NB4 (cell line): ENCODE measurements around the gene LTBP1.

Experiments
- CTCF ChIP-seq: IDR thresholded peaks from one replicate; pipeline ENCODE4 v1.5.1; 2012; ENCODE audit warnings: low read depth, low read length
- MYC ChIP-seq: IDR thresholded peaks from 2 replicates; pipeline ENCODE4 v1.6.1; 2011; ENCODE audit warnings: low read depth, low read length
- POLR2A ChIP-seq: IDR thresholded peaks from 2 replicates; pipeline ENCODE4 v1.6.1; 2011; ENCODE audit warnings: mild to moderate bottlenecking; ENCODE audit not compliant: insufficient read length; ENCODE audit errors: extremely low read depth
- TF ChIP-seq, protein P1 (sequence below): IDR thresholded peaks from 2 replicates; pipeline ENCODE4 v1.6.1; 2011; ENCODE audit warnings: low read depth, low read length

DNA sequence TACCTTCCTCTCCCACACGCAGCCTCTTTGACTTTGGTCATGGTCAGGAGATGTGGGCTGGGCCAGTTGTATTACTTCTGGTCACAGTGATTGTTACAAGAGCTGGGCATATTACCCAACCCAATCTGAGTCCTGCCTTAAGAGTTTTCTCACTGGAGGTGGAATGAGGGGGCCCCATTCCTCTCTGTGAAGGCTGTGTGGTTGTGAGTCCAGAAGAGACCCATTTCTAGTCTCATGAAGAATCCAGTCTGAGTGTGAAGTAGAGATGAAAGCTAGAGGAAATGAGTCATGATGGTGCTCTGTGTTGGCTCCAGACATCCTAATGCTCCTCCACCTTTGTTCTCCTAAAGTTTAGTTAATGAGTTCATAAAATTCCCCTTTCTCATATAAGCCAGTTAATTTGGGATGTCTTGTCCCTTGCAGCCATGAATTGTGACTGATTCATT, 478.9 kb downstream of the LTBP1 start:
- TF ChIP-seq CTCF: no peak
- TF ChIP-seq POLR2A: no peak
- no peak for TF ChIP-seq MYC
- TF ChIP-seq, protein P1, sequence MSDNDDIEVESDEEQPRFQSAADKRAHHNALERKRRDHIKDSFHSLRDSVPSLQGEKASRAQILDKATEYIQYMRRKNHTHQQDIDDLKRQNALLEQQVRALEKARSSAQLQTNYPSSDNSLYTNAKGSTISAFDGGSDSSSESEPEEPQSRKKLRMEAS: no peak
